HG02798 (cell line): ENCODE measurements around the gene MUC6.

Experiments used
- ATAC-seq: cut with Tn5 transposase; IDR thresholded peaks from one replicate; pipeline ENCODE4 v1.9.1; 2021; ENCODE audit warnings: mild to moderate bottlenecking; ENCODE audit not compliant: unreplicated experiment, poor library complexity

MUC6 gene

GRCh38 chr11:1012740-1013630 lies 23.5 kb downstream of the MUC6 start:
- ATAC-seq = no peak

DNA sequence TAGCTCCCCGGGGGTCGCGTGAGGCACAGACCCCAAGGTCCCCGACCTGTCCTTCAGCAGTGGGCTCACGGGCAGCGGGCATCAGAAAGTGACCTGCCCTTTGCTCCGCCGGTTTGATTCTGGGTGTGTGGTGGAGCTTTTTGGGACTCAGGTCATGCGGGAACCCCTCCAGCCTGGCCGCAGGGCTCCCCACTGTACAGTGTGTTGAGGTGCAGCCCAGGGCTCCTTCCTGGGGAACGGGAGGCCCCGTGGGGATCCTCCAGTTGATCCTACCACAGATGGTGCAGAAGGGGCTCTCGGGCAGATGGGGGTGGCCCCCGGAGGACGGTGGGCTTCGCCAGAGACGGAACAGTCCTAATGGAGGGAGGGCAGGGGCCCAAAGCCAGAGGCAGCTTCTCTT lies 24.2 kb downstream of the MUC6 start:
- no peak for ATAC-seq

GRCh38 chr11:1011320-1011698 lies 25.2 kb downstream of the MUC6 start:
- ATAC-seq = no peak

- no peak for ATAC-seq
These were observed 25.8 kb downstream of the MUC6 start for GRCh38 chr11:1010551-1011319.

- no peak for ATAC-seq
These were observed 26.5 kb downstream of the MUC6 start for GRCh38 chr11:1009991-1010390.

GRCh38 chr11:1009371-1009770 lies 27.1 kb downstream of the MUC6 start:
- no peak for ATAC-seq

DNA sequence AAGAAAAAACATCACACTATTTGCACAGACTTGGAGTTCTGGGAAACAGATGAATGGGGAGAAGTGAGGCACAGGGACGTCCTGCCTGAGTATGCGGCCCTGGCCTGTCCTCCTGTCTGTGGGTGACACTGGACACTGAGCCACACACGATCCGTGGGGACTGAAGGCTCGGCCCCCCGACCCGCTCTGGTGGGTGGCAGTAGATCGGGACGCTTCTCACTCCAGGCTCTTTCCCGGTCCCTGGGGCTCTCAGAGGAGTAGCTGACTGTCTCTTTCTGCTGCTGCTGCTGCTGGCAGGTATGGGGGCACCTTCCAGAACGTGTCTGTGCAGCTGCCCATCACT lies 27.7 kb downstream of the MUC6 start:
- ATAC-seq = no peak

DNA sequence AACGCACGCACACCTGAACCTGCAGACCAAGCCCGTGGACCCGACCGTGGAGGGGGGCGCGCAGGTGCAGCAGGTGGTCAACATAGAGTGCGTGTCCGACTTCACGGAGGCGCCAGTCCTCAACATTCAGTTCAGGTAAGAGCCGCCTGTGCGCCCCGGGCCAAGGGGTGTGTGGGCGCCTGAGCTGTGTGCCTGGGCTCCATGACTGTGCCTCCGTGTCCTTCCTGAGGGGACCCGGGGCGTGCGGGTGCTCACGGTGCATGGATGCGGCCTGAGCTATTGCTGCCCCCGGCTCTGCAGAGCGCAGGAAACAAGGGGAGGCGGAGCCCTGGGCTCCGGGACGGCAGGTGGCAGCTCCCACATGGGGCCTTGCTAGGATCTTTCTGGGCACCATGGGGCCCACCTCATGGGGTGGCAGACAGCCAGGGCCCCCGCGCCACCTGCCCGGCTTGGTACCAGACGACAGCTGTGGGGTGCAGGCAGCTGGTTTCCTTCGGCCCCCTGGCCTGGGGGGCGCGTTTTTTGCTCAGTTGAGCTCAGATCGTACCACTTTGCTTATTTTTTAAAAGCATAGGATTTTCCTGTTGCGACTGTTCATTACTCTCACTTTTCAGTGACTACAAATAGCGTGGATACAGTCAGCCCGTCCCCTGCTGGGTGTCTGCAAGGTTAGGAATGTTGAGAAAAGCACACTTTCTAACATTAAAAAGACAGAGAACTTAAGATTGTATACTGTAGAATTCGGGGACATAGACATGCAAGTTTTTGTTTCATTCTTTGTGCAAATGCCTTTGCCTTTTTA lies 28.3 kb downstream of the MUC6 start:
- no peak for ATAC-seq

- no peak for ATAC-seq
These were observed 29.2 kb downstream of the MUC6 start for GRCh38 chr11:1007279-1007678.

- ATAC-seq = no peak
These were observed 29.8 kb downstream of the MUC6 start for GRCh38 chr11:1006762-1007161.

DNA sequence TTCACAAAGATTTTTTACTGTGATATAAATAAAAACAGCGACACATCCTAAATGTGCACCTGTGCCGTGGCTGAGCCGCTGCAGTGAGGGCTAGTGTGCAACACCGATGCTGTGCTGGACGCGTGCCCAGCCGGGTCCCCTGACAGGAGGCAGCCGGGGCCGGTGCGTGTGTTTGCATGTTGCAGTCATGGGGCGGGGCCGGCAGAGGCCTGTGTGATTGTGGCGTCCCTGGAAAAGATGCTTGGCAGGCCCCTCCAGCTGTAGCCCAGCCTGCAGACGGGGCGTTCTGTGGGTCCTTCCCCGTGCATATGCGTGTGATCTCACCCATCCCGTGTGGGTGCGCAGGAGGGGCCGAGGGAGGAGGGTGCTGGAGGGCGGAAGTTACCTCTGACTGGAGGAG lies 30.6 kb downstream of the MUC6 start:
- no peak for ATAC-seq

DNA sequence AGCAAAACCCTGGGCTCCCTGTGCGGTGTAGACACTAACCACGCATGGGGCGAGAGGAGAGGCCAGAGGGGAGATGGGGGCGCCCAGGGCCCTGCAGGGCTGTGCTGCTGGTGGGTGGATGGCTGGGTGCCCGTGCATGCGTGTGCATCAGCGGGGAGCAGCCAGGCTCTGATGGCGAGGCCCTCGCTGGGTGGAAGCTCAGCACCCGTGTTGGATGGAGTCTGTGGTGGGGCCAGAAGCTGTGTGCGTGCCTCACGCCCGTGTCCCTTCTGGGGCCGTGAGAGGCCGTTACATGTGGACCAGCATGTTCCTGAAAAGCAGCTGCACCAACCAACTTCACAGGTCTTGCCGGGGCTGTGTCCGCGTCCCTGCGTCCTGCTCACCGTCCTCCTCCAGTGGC lies 33.4 kb downstream of the MUC6 start:
- ATAC-seq = no peak

GRCh38 chr11:1002406-1002984 lies 34.0 kb downstream of the MUC6 start:
- no peak for ATAC-seq

- ATAC-seq = no peak
These were observed 34.7 kb downstream of the MUC6 start for GRCh38 chr11:1001617-1002405.

- no peak for ATAC-seq
These were observed 35.9 kb downstream of the MUC6 start for GRCh38 chr11:1000357-1001278.

DNA sequence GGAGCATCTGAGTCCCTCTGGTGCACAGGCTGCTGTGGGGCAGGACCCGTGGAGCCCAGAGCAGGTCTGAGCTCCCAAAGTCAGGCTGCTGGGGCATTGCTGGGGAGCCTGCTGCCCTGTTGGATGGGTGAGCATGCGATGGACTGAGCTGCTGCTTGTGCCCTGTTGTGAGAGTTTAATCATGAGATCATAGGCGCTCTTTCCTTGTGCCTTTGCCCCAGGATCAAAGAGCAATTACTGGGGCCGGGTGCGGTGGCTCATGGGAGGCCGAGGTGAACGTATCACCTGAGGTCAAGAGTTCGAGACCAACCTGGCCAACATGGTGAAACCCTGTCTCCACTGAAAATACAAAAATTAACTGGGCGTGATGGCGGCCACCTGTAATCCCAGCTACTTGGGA lies 37.5 kb downstream of the MUC6 start:
- no peak for ATAC-seq

GRCh38 chr11:997907-998306 lies 38.6 kb downstream of the MUC6 start:
- ATAC-seq = no peak

DNA sequence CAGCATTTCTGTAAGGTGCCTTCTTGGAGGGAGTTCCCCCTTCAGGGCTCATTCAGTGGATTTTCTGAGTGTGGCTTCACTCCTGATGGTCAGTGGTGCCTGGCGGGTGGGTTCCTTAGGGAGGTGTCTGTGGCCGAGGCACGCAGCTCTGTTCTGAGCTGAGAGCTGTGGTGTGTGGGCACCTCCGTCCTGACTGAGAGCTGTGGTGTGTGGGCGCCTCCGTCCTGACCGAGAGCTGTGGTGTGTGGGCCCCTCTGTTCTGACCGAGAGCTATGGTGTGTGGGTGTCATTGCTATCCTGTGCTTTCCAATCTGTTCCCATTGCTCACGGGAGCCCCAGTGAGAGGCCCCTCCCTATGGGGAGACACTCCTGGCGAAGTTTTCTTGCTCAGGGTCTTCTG lies 39.8 kb downstream of the MUC6 start:
- peak; percentile 52 for ATAC-seq
